ENCODE results near the gene TMEM30B.

The TMEM30B gene

GRCh38 chr14:61280092-61280525 lies 1.0 kb downstream of the TMEM30B start:
- no peak overlapping the region for H3K4me3 ChIP-seq (ENCODE audit: low read depth, low read length)
- TF ChIP-seq CTCF (IDR thresholded peaks at IDR 0.05; ENCODE audit: insufficient read depth, low read depth, low read length, missing control alignments) = no peak
- no peak for DNase-seq (ENCODE audit: low read depth)

GRCh38 chr14:61279082-61279481 lies 2.1 kb downstream of the TMEM30B start:
- TF ChIP-seq CTCF (IDR thresholded peaks at IDR 0.05; ENCODE audit: insufficient read depth, low read depth, low read length, missing control alignments) = no peak
- DNase-seq (ENCODE audit: low read depth) = no peak
- H3K4me3 ChIP-seq (ENCODE audit: low read depth, low read length) = no peak overlapping the region

GRCh38 chr14:61277784-61278183 lies 3.4 kb downstream of the TMEM30B start:
- no peak for TF ChIP-seq CTCF (IDR thresholded peaks at IDR 0.05; ENCODE audit: insufficient read depth, low read depth, low read length, missing control alignments)
- no peak for DNase-seq (ENCODE audit: low read depth)
- H3K4me3 ChIP-seq (ENCODE audit: low read depth, low read length) = no peak overlapping the region

GRCh38 chr14:61277232-61277631 lies 3.9 kb downstream of the TMEM30B start:
- TF ChIP-seq CTCF (IDR thresholded peaks at IDR 0.05; ENCODE audit: insufficient read depth, low read depth, low read length, missing control alignments) = no peak
- DNase-seq (ENCODE audit: low read depth) = no peak
- H3K4me3 ChIP-seq (ENCODE audit: low read depth, low read length) = no peak overlapping the region

GRCh38 chr14:61271552-61271951 lies 9.6 kb downstream of the TMEM30B start:
- H3K4me3 ChIP-seq (ENCODE audit: low read depth, low read length) = no peak overlapping the region
- no peak for DNase-seq (ENCODE audit: low read depth)
- TF ChIP-seq CTCF (IDR thresholded peaks at IDR 0.05; ENCODE audit: insufficient read depth, low read depth, low read length, missing control alignments) = no peak

- no peak for DNase-seq (ENCODE audit: low read depth)
- TF ChIP-seq CTCF (IDR thresholded peaks at IDR 0.05; ENCODE audit: insufficient read depth, low read depth, low read length, missing control alignments) = no peak
- H3K4me3 ChIP-seq (ENCODE audit: low read depth, low read length) = no peak overlapping the region
These were observed 10.4 kb downstream of the TMEM30B start for GRCh38 chr14:61270714-61271113.

- DNase-seq (ENCODE audit: low read depth) = peak; percentile 78
- H3K4me3 ChIP-seq (ENCODE audit: low read depth, low read length) = no peak overlapping the region
- peak; percentile 72 for TF ChIP-seq CTCF (IDR thresholded peaks at IDR 0.05; ENCODE audit: insufficient read depth, low read depth, low read length, missing control alignments)
These were observed 11.6 kb downstream of the TMEM30B start for GRCh38 chr14:61269321-61270083.

Measured in GM12865 (cell line).